HG03060 (cell line): ENCODE results near the gene MDFIC2.
"Not testable (repeated sequence)": the region's sequence is repeated elsewhere in the genome, so short reads cannot be mapped to it uniquely, and the experiment has no call there.

Source experiments
- ATAC-seq: cut with Tn5 transposase; IDR thresholded peaks from one replicate; pipeline ENCODE4 v1.9.1; 2021; ENCODE audit warnings: low read depth, moderate number of reproducible peaks; ENCODE audit not compliant: unreplicated experiment

MDFIC2 gene

DNA sequence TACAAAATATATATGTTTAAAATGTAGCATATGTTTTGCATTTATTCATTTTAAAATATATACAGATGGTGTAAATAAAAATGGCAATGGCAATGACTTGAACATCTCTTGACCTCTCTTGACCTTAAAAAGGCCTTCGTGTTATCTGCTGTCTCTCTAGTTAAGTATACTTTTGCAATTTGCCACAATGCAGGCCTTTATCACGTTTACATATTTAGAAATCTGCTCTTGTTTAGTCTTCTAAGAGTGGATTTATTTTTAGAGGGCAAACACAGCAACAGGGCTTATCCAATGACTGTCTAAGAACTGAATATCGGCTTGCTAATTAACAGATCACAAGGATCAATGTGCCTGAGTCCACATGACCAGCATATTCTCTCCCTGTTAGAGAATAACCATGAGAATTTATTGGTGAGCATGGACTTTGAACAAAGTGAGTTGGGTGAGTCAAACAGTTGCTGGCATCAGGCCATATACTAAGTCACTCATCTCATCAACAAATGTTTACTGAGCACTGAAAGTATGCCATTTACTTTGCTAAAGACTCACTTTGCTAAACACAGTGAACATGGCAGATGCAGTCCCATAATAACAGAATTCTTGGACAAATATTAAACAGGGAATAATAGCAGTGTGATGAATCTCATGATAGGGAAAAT, 48.2 kb downstream of the MDFIC2 start:
- ATAC-seq: no peak

DNA sequence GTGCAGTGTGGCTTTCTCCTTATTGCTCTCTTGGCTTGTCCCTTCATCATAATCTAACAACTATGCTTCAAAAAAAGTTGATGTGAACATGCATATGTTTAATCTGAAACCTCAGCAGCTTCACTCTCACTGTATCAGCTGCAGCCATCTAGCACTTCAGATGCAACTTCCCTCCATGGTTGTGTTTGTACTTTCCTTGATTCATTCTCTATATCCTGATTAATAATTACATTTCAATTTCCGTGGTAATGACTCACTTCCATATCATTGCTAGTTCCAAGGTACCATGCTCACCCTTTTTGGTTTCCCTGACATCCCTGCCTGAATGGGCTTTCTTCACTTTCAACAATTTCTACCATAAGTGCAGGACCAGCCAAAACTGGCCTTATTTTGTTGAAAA, 51.2 kb downstream of the MDFIC2 start:
- ATAC-seq: no peak

DNA sequence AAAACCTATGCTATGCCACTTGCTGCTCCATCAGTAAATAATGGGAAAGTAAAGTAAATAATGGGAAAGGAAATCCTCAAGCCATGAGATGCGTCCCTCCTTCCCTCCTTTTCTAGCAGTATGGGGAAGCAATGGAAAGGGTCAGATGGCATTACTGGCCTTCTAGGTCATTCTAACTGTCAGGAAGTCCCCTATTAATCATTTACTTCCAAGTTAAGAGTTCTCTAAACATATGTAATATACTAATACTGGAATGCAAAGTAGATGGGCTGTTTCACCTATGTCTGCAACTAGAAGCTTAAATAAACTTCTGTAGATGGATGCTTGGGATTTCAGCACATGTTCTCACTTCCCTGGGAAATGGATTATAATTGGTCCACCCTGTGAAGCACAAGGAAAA, 55.9 kb downstream of the MDFIC2 start:
- ATAC-seq: no peak

DNA sequence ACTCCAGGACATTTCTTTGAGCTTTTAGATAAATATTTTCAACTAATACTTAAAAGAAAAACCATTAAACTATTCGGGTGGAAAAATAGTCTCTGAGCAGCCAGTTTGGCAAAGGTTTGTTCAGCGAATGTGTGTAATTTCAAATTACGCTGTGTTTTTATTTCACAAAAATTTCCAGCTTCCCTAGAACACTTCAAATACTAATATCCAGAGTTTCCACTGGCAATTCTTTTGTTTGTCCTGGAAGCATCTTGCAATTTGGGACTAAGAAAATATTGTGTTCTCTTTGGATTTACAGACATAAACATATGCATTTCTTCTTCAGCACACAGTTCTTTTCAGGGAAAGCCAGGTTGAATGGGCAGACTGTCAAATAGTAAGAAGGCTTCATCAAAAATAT, 61.9 kb downstream of the MDFIC2 start:
- no peak for ATAC-seq

DNA sequence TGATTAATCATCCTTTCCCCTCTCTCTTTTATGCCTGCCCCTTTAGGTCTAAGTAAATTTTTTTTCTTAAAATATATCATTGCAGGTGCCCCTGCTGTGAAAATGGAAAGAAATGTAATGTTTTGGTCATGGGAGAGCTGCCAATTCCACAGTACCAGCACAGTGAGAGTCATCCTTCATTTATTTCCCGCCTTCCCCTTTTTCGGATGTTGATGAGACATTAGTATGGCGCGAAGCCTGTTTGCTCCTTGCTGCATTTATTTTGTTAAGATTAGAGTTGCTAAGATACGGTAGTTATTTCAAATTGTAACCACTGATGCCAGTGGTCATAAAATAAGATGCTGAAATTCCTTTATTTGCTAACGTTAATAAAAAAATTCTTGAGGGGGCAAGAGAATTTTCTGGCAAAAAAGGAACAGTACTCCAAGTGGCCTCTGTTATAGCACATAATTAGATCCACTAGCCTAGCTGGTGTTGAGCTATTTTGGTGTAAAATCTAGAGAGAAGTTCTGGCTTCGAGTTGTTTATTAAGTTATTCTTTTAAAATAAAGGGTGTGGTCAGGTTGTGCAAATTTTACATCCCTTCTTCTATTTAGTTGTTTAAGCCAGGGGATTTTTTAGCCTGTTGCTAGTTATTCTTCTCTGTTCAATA, 62.8 kb downstream of the MDFIC2 start:
- no peak for ATAC-seq

DNA sequence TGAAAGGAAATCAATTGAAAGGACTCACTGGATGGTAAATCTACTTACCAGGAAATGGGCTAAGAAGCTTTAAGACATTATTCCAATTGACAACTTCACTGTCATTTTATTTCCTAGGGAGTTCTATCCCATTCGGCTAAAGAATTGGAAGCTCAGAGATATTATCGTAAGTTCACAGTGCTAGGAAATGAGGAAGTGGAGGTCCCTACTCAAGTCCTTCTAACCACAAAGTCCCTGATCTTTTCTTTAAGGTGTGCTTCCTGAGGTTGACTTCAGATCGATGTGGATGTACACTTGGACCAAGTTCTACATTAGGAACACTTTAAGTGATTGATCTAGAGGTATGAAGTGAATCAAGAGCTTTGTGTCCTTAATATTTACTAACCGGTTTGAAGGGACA, 63.6 kb downstream of the MDFIC2 start:
- no peak for ATAC-seq

DNA sequence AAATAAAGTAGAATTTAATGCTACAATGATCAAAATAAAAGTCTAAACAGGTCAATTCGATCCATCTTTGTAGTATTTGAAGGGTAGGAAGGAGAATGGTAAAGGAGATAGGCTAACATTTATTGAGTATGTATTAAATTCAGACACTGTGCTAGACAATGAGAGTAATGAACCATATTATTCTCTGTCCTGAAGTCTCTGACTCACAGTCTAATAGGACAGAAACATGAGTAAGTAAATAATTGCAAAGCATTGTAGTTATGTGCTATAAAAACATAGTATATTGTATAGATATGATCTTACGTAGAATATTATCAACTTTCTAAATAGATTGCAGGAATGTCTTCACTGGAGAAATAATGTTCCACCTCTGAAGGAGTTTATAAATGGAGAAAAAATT, 64.5 kb downstream of the MDFIC2 start:
- ATAC-seq: no peak

DNA sequence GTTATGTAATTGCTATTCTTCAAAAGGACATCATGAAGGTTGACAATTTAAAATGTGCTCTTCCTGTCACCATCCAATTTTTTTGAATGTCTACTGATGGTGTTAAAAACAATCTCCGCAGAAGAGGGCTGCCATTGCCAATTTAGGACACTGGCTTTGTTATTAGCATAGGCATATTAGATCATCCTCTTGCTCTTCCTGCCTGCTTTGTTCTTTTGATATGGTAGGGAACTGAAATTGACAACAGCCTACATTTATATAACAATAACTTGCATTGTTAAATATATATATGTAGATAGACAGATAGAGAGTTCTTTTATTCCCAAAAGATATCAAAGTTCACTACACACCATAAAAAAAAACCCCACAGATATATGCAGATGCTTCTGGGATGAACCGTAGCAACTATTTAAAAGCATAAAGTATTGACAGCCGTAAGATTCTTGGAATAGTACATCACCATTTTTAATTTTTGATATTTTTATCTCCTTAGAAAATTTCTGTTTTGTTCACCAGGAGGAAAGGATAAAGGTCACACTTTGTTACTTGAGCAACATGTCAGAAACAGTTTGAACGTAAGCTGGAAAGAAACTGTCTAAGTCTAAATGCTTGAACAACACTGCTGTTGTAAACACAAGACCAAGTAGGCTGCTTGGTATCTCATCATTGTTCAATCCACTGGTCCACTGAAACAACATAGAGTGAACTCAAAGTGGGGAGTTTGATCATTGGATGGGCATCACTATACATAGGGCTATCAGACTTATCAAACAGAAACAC, 66.5 kb downstream of the MDFIC2 start:
- no peak for ATAC-seq

DNA sequence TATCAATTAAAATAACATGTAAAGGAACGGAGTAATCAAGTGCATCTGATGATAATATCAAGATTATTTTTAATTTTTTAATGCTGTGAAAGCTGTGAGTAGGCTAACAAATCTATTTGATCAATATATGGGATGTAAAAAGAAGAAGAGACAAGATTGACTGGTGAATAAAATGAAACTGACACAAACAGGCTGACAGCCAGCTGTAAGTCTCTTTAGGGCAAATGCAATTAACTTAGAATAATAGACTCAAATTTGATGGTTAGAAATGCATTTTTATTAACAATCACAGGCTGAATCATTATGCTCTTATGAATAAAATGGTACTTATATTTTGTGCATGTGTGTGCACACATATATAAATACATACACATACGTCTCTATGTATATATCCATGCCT, 68.0 kb downstream of the MDFIC2 start:
- no peak for ATAC-seq

DNA sequence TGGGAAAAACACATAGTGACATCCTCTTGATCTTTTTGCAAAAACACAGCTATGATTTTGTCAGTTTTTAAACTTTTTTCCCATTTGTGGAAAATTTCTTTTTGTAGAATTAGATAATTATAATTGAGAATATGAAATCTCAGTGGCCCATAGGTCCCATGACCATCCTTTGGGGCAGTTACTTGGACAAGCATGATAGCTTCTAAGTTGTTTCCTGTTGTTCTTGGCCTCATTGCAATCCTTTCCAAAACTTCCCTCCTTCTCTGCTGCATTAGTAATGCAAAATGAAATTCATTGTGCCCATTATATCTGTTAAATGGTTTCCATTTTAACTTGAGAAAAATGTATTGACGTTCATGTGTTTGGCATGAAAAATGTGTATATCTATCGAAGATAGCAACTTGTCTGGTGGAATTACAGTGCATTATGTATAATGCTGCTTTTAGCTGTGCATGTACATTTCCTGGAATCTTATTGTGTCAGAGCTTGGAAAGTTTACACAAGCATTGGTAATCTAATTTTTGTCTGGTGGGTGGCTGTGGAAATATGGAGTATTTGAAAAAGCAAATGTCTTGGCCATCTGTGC, 70.0 kb downstream of the MDFIC2 start:
- ATAC-seq: no peak

DNA sequence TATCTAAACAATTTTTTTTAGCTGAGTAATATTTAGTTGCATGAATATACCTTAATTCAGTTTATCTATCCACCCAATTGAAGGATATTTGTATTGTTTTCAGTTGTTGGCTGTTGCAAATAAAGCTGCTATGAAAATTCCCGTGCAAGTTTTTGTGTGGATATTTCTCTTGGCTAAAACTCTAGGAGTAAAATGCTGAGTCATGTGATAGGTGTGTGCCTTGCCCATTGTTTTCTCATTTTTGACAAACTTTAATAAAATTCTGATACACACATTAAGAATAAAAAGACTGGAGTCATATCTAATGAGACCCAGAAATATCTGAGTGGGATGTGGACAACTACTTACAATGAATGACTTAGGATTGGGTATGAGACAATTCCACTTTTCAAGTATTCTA, 78.6 kb downstream of the MDFIC2 start:
- no peak for ATAC-seq

DNA sequence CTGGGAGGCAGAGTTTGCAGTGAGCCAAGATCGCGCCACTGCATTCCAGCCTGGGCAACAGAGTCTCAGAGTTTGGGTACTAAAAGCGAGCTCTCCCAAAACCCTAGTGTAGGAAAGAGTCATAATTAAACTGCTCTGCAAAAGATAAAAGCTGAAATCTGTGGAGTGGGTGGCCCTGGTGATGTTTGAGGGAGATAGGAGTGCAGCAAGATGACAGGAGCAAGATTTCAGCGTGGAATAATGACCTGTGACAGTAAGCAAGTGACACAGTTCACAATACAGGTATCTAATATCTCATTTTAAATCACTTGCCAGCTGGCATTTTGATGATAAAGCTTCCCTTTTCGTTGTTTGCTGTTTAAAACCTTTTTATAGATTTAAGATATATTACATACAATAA, 79.3 kb downstream of the MDFIC2 start:
- ATAC-seq: no peak

DNA sequence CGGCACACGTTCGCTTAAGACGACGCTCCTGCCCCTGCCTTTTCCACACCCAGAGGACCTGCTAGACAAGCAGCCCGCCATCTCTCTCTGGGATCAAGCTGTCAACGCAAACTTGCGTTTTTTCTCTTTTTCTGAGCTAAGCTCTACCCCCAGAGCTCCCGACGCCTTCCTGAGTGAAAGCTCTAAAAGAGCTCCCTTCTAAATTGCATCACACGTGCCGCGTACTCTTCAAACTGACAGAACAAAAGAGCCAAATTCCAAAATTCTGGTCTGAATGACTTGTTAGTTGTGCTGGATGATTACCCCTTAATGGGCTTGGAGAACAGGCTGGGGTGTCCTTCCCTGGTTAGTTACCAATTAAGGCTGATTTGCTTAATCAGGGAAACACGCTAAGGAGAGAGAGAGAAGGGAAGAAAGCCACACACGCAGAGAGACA, 81.2 kb downstream of the MDFIC2 start:
- no peak for ATAC-seq

DNA sequence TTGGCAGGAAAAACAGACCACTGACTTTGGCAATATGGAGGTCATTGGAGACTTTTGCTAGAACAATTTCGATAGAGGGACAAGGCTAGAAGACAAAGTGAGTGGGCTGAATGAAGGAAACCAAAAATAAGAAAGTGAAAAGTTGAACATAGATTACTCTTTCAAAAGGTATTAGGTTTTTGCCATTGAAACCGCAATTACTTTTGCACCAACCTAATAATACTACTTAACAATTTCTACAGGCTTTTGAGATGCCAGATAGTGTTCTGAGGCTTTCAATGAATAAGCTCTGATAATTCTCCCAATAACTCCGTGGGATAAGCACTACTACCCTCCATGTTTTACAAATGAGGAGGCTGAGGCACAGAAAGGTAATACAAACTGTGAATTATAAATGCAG, 85.0 kb downstream of the MDFIC2 start:
- no peak for ATAC-seq

DNA sequence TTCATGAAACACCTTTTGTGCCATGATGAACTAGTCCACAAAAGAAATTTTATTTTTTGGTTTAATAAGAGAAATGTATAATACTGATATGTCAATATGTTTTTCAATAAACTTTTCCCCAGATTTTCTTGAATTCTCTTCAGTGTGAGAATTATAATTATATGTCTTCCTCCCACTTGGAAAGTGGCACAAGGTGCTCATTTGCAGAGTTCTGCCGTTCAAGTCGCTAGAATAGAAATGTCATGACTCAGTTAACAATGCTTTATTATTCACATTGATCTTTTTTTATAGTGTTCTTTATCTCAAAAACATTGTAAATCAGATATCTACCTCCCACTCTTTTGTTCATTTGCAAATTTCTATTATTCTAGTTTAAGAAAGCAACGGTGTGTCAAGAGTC, 87.3 kb downstream of the MDFIC2 start:
- ATAC-seq: no peak

DNA sequence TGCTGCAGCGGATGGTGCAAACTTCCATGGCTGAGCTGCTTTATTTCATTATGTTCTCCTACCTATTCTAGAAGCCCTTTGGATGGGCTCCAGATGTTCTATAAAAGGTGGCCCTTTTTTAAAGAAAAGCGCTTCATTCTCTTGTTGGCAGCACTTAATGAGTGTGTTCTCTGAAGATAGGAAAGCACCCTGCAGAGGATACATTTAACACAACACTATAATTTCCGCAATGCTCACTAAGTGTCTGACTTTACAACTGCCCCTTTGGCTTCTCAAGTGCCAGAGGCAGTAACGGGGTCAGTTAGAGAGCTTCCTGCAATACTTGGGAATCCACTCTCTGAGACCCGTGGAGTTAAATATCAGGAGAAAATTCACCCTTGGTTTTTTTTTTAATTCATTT, 88.1 kb downstream of the MDFIC2 start:
- no peak for ATAC-seq

DNA sequence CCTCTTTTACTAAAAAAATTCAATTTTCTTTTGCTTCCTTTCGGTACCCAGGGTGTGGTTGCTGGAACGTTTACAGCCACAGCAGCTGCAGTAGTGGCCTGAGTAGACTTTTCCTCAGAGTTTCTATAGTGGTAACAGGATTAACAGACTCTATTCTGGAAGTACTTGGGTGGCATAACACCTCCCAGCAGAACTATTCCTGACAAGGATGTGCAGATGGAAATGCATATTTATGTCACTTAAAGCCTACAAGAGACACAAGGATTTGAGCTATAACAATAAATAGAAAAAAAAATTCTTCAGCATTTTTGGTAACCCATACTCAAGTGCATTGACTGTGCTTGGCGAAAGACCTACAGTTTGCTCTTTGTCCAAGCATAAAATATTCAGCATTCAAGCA, 94.0 kb downstream of the MDFIC2 start:
- ATAC-seq: no peak

DNA sequence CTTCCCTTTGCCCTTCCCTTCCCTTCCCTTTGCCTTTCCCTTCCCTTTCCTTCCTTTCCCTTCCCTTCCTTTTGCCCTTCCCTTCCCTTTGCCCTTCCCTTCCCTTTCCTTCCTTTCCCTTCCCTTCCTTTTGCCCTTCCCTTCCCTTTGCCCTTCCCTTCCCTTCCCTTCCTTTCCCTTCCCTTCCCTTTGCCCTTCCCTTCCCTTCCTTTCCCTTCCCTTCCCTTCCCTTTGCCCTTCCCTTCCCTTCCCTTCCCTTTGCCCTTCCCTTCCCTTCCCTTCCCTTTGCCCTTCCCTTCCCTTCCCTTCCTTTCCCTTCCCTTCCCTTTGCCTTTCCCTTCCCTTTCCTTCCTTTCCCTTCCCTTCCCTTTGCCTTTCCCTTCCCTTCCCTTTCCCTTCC, 101.2 kb downstream of the MDFIC2 start:
- ATAC-seq: not testable (repeated sequence)

DNA sequence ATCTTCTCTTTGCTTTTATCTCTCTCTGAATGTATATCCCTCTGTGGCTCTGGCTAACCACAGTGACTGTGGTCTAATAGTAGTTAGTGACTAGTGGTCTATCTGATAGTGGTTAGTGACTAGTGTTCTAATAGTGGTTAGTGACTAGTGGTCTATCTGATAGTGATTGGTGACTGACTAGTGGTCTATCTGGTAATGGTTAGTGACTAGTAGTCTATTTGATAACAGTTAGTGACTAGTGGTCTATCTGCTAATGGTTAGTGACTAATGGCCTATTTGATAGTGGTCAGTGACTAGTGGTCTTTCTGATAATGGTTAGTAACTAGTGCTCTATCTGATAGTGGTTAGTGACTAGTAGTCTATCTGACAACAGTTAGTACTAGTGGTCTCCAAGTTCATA, 110.5 kb downstream of the MDFIC2 start:
- ATAC-seq: no peak

DNA sequence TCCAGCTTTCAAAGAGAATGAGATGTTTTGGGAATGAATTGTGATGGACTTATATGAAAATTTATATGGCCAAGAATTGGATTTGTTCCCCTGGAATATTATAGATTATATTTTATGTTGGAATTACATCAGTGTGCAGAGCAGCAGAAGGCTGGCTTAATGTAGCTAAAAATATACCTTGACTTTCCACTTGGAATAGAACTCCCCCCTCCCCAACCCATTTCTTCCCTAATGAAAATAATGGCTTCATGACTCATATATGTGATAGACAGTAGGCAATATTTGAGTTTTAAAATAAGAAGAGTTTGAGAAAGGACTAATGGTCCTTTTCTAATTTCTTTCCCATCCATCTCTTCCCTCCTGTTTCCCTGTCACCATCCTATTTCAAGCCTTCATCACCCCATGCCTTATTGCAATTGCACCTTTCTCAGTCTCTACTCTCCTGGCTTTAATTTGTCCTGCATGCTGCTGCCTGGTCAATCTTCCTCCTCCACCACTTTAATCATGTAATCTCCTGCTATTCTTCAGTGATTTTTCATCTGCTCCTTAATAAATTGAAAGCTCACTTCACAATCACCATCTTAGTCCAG, 122.5 kb downstream of the MDFIC2 start:
- no peak for ATAC-seq

DNA sequence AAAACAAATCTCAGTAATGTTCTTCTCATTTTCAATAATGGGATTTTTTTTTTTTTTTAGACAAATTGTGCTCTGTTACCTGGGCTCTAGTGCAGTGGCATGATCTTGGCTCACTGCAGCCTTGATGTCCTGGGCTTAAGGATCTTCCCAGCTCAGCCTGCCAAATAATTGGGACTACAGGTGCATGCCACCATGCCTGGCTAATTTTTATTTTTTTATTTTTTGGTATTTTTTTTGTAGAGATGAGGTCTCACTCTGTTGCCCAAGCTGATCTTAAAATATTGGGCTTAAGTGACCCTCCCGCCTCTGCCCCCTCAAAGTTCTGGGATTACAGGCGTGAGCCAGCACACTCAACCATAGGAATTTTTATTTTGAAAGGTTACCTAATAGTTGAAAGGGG, 126.2 kb downstream of the MDFIC2 start:
- no peak for ATAC-seq
